Lung microvascular endothelial cell (primary cell): ENCODE measurements around the gene ZNF530. TPM values are rescaled to one million over a fixed set of nuclear protein-coding genes. Genes with fewer than 3 reads are reported as not detected.

Experiments
- DNase-seq, 2 donors: peaks; one replicate each; pipeline versions ENCODE4 v3.0.0 to v3.0.0-alpha.2; 2010; ENCODE audit warnings: low read depth in 2 of 2
- total RNA-seq: library from RNA; depleted of rRNA; stranded (reverse); fragments of >200 nt; gene quantifications from 2 replicates; pipeline ENCODE4 v1.2.1, GENCODE V29; 2014

The ZNF530 gene
- total RNA-seq, 1 donor from 2014 or later = 2.6 TPM

- peak; percentile 91 to 92 for DNase-seq
Observed at GRCh38 chr19:57613941-57614743, 14.5 kb downstream of the ZNF530 start, which contains the start of gene ZNF134. Gene ZNF134 (plus strand): TSS chr19:57614242. CDS start chr19:57619469, 5,227 bp downstream.

GRCh38 chr19:57615346-57615745, 15.7 kb downstream of the ZNF530 start:
- no peak for DNase-seq

GRCh38 chr19:57620673-57621348, 21.1 kb downstream of the ZNF530 start:
- peak in 1 of 2 donors; percentile 7 for DNase-seq

DNA sequence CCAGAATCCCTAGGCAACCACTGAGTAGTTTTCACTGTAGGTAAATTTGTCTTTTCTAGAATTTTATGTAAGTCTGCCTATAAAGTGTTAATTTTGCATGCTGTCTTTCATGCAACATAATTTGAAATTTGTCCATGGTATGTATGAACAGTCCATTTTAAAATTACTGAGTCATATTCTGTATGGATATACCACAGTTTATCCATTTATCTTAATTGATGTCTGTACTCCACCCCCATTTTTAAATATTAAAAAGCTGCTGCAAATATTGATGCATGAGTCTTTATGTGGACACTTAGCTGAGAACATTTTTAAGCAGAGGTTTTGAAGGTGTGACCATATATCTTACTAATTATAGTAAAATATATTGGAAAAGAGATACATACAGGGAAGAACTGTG, 23.4 kb downstream of the ZNF530 start:
- DNase-seq = no peak

DNA sequence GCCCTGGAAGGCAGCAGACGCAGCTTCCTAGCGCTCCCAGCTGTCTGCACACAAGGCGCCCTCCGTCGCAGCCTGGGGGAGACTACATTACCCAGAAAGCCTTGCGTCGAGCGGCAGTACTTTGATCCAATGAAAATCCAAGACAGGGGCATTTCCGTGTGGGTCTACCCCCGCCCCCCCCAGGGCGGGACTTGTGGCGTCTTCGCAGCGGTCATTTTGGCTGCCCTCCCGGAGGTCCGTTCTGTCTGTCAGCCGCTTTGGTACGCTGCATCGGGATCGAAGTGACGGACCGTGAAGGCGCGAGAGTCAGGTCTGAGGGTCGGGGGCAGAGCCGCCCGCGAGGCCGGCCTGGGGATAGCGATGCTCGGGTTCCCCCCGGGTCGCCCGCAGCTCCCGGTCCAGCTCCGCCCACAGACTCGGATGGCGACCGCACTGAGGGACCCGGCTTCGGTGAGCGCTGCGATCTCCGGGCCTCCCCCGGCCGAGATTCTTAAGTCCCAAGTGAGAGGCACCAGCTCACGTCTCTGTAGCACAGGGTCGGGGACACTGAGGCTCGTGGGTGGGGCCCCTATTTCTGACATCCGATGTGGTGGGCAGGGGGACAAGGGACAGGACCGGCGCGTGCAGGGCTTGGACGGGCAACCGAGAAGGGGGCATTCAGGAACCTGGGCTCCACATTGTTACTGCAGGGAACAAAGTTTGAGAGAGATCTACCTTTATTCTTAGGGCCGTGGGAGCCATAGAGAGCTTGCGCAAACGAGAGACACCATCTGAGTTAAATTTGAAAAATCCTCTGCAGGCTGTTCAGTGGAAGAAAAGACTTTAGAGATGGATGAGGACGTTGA, 33.5 kb downstream of the ZNF530 start, which contains the start of gene ZNF211:
ZNF211 (plus strand) TSS at position 182 of the 845 bp plus-strand sequence; CDS start at position 361, 179 bp downstream.
- peak; percentile 93 to 94 for DNase-seq

DNA sequence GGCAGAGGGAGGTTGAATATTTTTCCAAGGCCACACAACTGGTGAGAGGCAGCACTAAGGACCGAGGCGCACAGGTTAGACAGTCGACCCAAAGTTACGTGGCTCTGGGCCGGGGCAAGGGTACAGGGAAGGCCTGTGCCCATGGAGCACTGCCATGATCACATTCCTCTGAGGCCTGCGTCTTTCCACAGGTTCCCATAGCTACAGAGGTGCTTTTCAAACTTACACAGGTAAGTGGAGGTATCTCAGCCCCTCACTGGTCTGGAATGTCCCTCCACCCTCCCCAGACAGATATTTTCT, 34.1 kb downstream of the ZNF530 start:
- no peak for DNase-seq

- DNase-seq = no peak
Observed at GRCh38 chr19:57637379-57637778, 37.7 kb downstream of the ZNF530 start.

- no peak for DNase-seq
Observed at GRCh38 chr19:57641715-57642234, 42.1 kb downstream of the ZNF530 start.

DNA sequence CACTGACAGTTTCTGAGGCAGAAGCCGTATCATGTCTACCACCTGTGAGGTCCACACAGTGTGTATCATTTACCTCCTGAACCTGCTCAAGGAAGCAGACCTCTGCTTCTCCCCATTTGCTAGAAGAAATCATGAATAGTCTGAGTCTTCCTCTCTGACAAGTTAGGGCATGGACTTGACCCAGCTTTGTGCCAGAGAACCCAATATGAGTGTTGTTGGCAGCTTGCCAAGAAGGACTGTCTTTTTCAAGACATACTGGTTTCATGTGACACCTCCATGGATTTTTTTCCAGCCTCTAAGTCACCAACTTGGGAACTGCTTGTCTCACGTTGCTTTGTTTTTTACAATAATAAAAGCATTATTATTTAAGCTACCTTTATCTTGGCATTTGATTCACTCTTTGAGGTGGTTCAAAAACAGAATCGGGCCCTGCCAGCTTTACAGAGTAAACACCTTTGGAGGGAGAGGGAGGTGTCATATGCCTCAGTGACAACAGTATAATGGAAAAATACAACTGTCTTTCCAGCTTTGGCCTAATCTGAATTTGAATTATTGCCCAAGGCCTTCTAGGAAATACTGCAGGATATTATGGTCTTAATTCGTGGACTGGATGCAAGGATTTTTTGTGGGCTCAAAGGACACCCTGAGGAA, 42.8 kb downstream of the ZNF530 start:
- no peak for DNase-seq

DNA sequence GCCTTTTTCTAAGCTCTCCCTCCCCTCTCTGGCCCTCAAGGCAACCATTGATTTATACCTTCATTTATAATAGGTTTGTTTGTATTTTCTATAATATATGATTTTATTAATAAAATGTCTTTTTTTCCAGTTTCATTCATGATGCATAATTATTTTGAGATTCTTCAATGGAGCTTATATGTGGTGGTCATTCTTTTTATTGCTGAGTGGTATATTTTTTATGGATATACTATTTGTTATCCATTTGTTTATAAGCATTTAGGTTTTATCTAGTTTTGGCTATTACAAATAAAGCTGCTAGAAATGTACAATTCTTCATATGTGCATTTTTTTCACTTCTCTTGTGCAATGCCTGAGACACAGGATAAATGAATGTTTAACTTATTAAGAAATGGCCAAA, 44.0 kb downstream of the ZNF530 start:
- no peak for DNase-seq

GRCh38 chr19:57648331-57649003, 48.8 kb downstream of the ZNF530 start:
- DNase-seq = no peak

DNA sequence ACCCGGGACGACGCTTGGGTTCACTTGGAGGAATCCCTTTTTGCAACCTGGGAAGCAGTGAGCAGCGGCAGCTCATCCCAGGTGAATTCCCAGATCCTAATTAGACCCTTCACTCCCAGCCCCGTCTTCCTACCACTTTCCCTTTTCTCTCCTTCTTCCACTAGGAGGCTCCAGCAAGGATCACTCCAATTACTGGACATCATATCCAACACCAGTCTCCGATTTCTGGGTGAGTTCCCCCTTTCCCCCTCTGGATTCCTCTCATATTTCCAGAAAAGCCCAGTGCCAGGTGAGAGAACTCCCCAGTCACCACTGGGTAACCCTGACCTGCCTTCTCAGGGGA, 51.9 kb downstream of the ZNF530 start:
- DNase-seq = no peak

GRCh38 chr19:57653689-57654088, 54.0 kb downstream of the ZNF530 start:
- DNase-seq = no peak

DNA sequence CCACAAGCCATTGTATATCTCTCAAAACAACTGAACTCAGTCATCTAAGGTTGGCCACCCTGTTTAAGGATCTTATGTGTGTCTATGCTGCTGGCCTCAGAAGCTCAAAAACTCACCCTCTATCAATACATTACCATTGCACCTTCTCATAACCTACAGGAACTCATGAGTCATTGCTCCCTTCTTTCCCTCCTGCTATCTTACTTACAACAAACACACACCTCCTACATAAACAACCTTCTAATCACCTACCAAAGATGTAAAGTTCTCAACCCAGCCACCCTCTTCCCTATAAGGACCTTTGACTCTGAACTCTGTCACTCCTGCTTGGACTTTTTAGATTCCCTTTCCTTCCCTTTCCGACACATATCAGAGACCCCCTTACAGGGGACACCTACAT, 55.8 kb downstream of the ZNF530 start:
- DNase-seq = no peak

DNA sequence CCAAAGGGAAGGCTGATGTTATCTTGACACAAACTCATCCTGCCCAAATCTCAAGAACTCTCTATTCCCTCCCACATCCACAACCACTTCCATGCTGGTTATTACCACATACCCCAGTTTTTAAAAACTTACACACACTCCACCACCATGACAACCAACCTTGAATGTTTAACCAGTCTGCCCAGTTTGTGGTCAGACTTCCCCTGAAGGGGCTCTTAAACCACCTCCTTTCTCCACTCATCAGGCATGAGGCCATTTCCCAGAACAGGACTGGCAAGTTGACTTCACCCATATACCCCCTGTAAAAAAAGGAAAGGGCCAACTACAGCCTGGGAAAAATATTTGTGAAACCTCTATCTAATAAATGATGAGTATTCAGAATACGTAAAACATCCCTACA, 56.7 kb downstream of the ZNF530 start:
- no peak for DNase-seq

Other genes with a start within 250 kb of the ZNF530 start
- gene ZNF304, start 248.6 kb upstream of the ZNF530 start, total RNA-seq = 6.5 and 10.3 TPM in 2 replicates
- gene TRAPPC2B, start 236.3 kb upstream of the ZNF530 start, total RNA-seq = 6.1 and 9.1 TPM in 2 replicates
- gene ZNF547, start 236.3 kb upstream of the ZNF530 start, total RNA-seq = 1.7 and 3.0 TPM in 2 replicates
- 8.1 and 11.3 TPM in 2 replicates for gene ZNF548, start 210.0 kb upstream of the ZNF530 start, total RNA-seq
- 6.8 and 10.9 TPM in 2 replicates for gene ZNF17, start 188.7 kb upstream of the ZNF530 start, total RNA-seq
- gene ZNF749, start 164.6 kb upstream of the ZNF530 start, total RNA-seq = 6.5 and 8.7 TPM in 2 replicates
- gene VN1R1, start 142.7 kb upstream of the ZNF530 start, total RNA-seq = under 0.01 and 0.40 TPM in 2 replicates
- gene ZNF772, start 122.3 kb upstream of the ZNF530 start, total RNA-seq = 10.9 and 12.9 TPM in 2 replicates
- 7.0 and 9.7 TPM in 2 replicates for gene ZNF419, start 112.1 kb upstream of the ZNF530 start, total RNA-seq
- 6.1 and 9.9 TPM in 2 replicates for gene ZNF773, start 99.9 kb upstream of the ZNF530 start, total RNA-seq
- 3.3 and 4.4 TPM in 2 replicates for gene ZNF549, start 72.5 kb upstream of the ZNF530 start, total RNA-seq
- 3.7 and 6.2 TPM in 2 replicates for gene ZNF550, start 40.0 kb upstream of the ZNF530 start, total RNA-seq
- 3.7 and 5.4 TPM in 2 replicates for gene ZNF416, start 21.0 kb upstream of the ZNF530 start, total RNA-seq
- 3.9 and 4.6 TPM in 2 replicates for gene ZIK1, start 15.7 kb upstream of the ZNF530 start, total RNA-seq
- gene ZNF134, start 14.4 kb downstream of the ZNF530 start, total RNA-seq = 13.7 and 15.9 TPM in 2 replicates
- gene ZNF211, start 33.3 kb downstream of the ZNF530 start, total RNA-seq = 7.4 and 9.9 TPM in 2 replicates
- not detected in 2 replicates for gene ZSCAN4, start 69.0 kb downstream of the ZNF530 start, total RNA-seq
- gene ZNF551, start 82.1 kb downstream of the ZNF530 start, total RNA-seq = 5.4 and 6.3 TPM in 2 replicates
- gene ZNF154, start 109.3 kb downstream of the ZNF530 start, total RNA-seq = under 0.01 and 0.99 TPM in 2 replicates
- 4.1 and 7.1 TPM in 2 replicates for gene ZNF671, start 127.7 kb downstream of the ZNF530 start, total RNA-seq
- 12.9 and 16.9 TPM in 2 replicates for gene ZNF776, start 146.9 kb downstream of the ZNF530 start, total RNA-seq
- gene ZNF586, start 169.8 kb downstream of the ZNF530 start, total RNA-seq = 8.5 and 15.7 TPM in 2 replicates
- 4.6 and 8.5 TPM in 2 replicates for gene ZNF552, start 215.0 kb downstream of the ZNF530 start, total RNA-seq
- 10.9 and 25.0 TPM in 2 replicates for gene ZNF587B, start 230.4 kb downstream of the ZNF530 start, total RNA-seq
- gene ZNF587, start 250.0 kb downstream of the ZNF530 start, total RNA-seq = 10.5 and 14.9 TPM in 2 replicates